ENCODE data around the gene ZNRF3.
"Not testable (repeated sequence)": the region's sequence is repeated elsewhere in the genome, so short reads cannot be mapped to it uniquely, and the experiment has no call there.

ZNRF3 gene

DNA sequence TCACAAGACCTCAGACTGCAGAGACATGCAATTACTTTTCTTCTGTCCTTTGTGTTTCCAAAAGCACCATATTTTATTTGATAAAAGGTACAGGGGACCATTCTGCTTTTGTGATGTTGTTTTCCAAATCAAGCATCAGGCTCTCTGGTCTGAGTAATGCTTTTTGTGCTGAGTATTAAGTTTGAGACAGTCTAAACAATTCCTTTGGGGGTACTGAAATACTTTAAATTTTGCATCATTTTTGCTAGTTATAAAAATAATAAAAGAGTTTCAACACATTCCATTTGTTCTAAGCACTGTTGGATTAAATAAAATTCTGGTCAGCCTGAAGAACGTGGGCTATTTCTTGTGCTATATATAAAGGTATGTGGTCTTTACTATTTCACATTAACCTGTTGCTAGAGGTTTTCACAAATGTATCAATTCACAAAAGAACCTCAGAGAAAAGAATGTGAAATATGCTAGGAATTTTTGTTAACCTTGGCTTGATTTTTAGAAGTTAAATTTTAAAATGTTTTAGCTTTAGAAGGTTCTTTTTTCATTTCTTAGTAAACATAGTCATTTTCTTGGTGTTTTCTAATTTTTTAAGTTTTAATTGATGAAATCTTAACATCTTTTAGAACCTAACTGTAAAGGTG lies 116.7 kb downstream of the ZNRF3 start:
- no peak overlapping the region for H3K27ac Mint-ChIP-seq
- no peaks in the 10 kb centered on the region for H3K4me1 Mint-ChIP-seq (ENCODE audit: low read depth)
- H3K27me3 Mint-ChIP-seq: peaks cover 10% of the 10 kb centered on the region
- no peaks in the 10 kb centered on the region for H3K36me3 Mint-ChIP-seq (ENCODE audit: low read depth)
- H3K4me3 Mint-ChIP-seq: no peak overlapping the region
- no peaks in the 10 kb centered on the region for H3K9me3 Mint-ChIP-seq

- Mint-ChIP-seq H3K4me3 (no peak overlapping the region), H3K36me3 (ENCODE audit: low read depth) (no peaks in the 10 kb centered on the region), H3K9me3 (no peaks in the 10 kb centered on the region), H3K27me3 (peaks cover 16% of the 10 kb centered on the region), H3K4me1 (ENCODE audit: low read depth) (no peaks in the 10 kb centered on the region), H3K27ac (no peak overlapping the region)
Measured at GRCh38 chr22:29000641-29001040, 117.3 kb downstream of the ZNRF3 start.

DNA sequence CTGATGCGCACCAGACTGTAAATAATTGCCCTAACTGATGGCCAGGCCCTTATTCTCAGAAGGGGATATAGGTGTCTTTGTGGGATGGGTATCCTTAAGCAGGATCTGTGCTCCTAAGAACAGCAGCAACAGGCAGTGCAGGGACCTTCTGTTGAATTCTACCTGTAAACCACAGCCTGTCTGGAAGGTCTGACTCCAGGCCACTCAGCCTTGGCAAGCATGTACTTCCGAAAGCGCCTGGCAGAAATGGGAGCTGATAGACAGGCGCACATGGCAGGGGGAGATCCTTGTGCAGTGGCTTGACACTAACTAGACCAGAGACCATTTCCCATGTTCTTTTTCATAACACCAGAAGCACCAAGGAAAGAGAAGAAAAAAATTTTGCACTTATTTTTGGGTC lies 119.2 kb downstream of the ZNRF3 start:
- Mint-ChIP-seq H3K27ac (no peak overlapping the region), H3K4me1 (ENCODE audit: low read depth) (no peaks in the 10 kb centered on the region), H3K9me3 (no peaks in the 10 kb centered on the region), H3K36me3 (ENCODE audit: low read depth) (no peaks in the 10 kb centered on the region), H3K4me3 (no peak overlapping the region), H3K27me3 (peaks cover 26% of the 10 kb centered on the region)

DNA sequence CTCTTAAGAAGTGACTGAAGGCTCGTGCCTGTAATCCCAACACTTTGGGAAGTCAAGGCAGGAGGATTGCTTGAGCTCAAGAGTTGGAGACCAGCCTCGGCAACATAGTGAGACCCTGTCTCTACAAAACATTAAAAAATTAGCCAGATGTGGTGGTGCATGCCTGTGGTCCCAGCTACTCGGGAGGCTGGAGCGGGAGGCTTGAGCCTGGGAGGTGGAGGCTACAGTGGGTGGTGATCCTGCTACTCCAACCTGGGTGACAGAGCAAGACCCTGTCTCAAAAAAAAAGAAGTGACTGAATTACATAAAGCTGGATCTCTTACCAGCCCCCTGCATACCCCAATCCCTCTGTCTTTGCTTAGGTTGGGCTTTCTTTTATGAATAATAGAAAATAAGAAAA lies 120.2 kb downstream of the ZNRF3 start:
- Mint-ChIP-seq H3K4me3 (no peak overlapping the region), H3K4me1 (ENCODE audit: low read depth) (no peaks in the 10 kb centered on the region), H3K27me3 (peaks cover 30% of the 10 kb centered on the region), H3K27ac (no peak overlapping the region), H3K36me3 (ENCODE audit: low read depth) (no peaks in the 10 kb centered on the region), H3K9me3 (no peaks in the 10 kb centered on the region)

GRCh38 chr22:29003975-29004646 lies 120.7 kb downstream of the ZNRF3 start:
- H3K9me3 Mint-ChIP-seq: no peaks in the 10 kb centered on the region
- H3K4me3 Mint-ChIP-seq: no peak overlapping the region
- no peaks in the 10 kb centered on the region for H3K36me3 Mint-ChIP-seq (ENCODE audit: low read depth)
- peaks cover 32% of the 10 kb centered on the region for H3K27me3 Mint-ChIP-seq
- no peaks in the 10 kb centered on the region for H3K4me1 Mint-ChIP-seq (ENCODE audit: low read depth)
- H3K27ac Mint-ChIP-seq: no peak overlapping the region

DNA sequence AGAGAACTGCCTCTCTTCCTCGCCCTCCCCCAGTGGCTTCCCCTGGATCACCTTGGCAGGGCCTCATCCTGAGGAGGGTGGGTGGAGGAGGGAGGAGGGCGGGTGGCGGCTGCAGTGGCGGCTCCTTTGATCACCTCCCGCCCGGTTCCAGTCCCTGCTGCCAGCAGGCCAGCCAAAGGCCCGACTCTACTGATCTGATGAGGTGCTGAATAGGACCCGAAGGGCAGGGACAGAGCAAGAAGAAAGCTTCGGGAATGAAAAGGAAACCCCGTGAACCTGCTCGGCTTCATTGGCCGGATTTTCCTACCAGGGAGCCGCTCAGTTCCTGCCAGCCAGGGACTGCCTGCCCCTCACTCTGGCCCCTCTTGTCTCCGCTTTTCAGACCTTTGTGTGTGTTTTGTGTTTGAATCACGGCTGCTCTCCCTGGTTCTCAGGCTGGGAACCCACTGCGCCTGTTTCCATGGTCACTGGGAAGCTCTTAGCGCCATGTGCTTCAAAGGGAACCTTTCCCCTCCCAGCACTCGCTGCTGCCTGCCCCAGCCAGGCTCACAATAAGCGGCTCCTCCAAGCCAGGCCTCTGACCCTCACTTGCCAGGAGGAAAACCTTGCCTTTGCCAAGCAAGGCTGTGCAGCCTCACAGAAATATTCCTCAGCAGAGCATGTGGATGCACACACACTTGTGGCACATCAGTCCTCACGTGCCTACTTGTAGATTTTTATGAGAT lies 121.4 kb downstream of the ZNRF3 start:
- no peaks in the 10 kb centered on the region for H3K4me1 Mint-ChIP-seq (ENCODE audit: low read depth)
- H3K4me3 Mint-ChIP-seq: no peak overlapping the region
- H3K9me3 Mint-ChIP-seq: no peaks in the 10 kb centered on the region
- no peak overlapping the region for H3K27ac Mint-ChIP-seq
- peaks cover 35% of the 10 kb centered on the region for H3K27me3 Mint-ChIP-seq
- no peaks in the 10 kb centered on the region for H3K36me3 Mint-ChIP-seq (ENCODE audit: low read depth)

DNA sequence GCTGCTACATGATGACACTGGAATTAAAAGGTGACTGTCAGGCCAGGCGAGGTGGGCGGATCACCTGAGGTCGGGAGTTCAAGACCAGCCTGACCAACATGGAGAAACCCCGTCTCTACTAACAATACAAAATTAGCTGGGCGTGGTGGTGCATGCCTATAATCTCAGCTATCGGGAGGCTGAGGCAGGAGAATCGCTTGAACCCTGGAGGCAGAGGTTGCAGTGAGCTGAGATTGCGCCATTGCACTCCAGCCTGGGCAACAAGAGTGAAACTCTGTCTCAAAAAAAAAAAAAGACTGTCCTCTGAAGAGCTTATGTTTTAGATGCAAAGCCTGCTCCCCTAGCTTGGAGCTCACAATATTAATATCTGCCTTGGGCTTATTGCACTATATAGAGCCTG lies 122.4 kb downstream of the ZNRF3 start:
- H3K36me3 Mint-ChIP-seq (ENCODE audit: low read depth); H3K9me3 Mint-ChIP-seq; H3K4me1 Mint-ChIP-seq (ENCODE audit: low read depth): not testable (repeated sequence)

GRCh38 chr22:29006346-29006745 lies 123.0 kb downstream of the ZNRF3 start:
- no peak overlapping the region for H3K27ac Mint-ChIP-seq
- no peaks in the 10 kb centered on the region for H3K4me1 Mint-ChIP-seq (ENCODE audit: low read depth)
- no peaks in the 10 kb centered on the region for H3K36me3 Mint-ChIP-seq (ENCODE audit: low read depth)
- no peak overlapping the region for H3K4me3 Mint-ChIP-seq
- peaks cover 41% of the 10 kb centered on the region for H3K27me3 Mint-ChIP-seq
- H3K9me3 Mint-ChIP-seq: no peaks in the 10 kb centered on the region

More for the DNA sequence above, 122.4 kb downstream of the ZNRF3 start:
- H3K27ac Mint-ChIP-seq, H3K4me3 Mint-ChIP-seq: not testable (repeated sequence)
- peaks cover 41% of the 10 kb centered on the region for H3K27me3 Mint-ChIP-seq

DNA sequence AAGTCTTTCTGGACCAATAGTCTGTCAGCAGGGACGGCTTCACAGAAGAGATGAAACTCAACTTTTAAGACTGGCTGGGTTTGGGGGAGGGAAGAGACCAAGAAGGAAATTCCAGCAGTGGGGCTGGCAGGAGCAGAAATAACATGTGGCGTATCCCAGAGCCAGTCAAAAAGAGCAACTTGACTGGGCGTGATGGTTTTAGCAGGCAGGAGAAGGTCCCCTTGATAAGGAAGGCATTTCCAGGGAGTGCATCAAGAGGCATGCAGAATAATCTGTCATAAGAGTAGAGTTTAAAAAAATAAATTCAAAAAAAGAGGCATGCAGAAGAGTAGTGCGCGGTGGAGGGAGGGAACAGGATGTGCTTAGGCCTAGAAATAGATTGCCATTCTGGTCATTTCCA lies 125.8 kb downstream of the ZNRF3 start:
- Mint-ChIP-seq H3K9me3 (no peaks in the 10 kb centered on the region), H3K4me3 (no peak overlapping the region), H3K27ac (no peak overlapping the region), H3K36me3 (ENCODE audit: low read depth) (no peaks in the 10 kb centered on the region), H3K27me3 (peaks cover 37% of the 10 kb centered on the region), H3K4me1 (ENCODE audit: low read depth) (no peaks in the 10 kb centered on the region)

DNA sequence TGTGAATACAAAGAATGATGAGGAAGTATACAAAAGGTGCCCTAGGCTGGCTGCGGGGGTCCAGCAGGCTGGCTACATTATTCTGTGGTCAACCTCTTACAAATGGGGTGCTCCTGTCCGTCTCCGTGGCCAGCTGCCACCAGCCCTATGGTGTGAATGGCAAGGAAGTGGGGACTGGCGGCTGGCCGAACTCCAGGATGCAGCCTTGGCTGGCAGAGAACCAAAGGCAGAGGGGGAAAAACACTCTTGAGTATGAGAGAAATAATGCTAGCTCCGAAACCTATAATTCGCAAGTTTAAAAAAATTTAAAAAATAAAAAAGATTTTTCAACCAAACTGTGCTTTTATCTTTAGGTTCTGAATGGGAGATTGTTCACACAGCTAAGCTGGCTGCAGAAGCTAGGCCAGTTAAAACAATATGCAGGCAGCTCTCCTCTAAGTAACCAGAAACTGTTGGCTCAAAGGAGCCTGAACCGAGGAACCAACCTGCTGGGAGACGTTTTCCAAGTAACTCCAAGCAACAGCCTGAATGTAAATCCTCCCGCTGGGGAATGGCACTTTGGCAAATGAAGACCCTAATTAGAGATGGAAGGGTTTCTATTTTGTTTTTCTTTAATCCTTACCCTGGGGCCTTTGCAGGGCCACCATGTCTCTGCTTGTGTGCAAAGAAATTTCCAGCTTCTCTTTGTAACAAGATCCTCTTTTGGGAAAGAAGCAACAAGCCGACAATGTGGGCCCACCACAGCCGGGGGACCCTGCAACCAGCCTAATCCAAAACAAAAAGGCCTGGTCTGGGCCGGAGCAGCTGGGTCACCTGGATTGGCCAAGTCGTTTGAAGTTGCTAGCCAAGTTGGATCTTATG lies 128.1 kb downstream of the ZNRF3 start:
- H3K36me3 Mint-ChIP-seq (ENCODE audit: low read depth): no peaks in the 10 kb centered on the region
- H3K27ac Mint-ChIP-seq: no peak overlapping the region
- no peak overlapping the region for H3K4me3 Mint-ChIP-seq
- peaks cover 8% of the 10 kb centered on the region for H3K4me1 Mint-ChIP-seq (ENCODE audit: low read depth)
- no peaks in the 10 kb centered on the region for H3K9me3 Mint-ChIP-seq
- peaks cover 27% of the 10 kb centered on the region for H3K27me3 Mint-ChIP-seq

GRCh38 chr22:29012101-29012433 lies 128.7 kb downstream of the ZNRF3 start:
- Mint-ChIP-seq H3K4me1 (ENCODE audit: low read depth) (peaks cover 13% of the 10 kb centered on the region), H3K36me3 (ENCODE audit: low read depth) (no peaks in the 10 kb centered on the region), H3K4me3 (no peak overlapping the region), H3K9me3 (no peaks in the 10 kb centered on the region), H3K27me3 (peaks cover 21% of the 10 kb centered on the region), H3K27ac (no peak overlapping the region)

DNA sequence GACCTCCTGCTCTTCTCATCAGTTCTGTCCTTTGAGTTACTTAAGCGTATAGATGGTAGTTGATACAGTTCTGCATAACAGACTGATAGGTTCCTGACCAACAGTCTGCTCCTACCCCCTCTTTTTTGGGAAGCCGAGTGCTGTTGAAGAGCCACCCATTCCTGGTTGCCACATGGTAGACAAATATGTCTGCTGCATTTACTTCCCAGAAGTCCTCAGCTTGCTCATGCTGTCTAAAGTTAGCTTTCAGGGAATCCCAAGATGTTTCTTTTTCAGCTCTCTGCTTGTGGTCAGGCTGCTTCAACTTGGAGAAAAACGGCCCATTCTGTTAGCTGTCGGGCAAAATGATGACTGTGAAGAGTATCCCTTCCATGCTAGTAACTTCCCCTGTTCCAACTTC lies 129.6 kb downstream of the ZNRF3 start:
- Mint-ChIP-seq H3K4me1 (ENCODE audit: low read depth) (peaks cover 13% of the 10 kb centered on the region), H3K27ac (no peak overlapping the region), H3K36me3 (ENCODE audit: low read depth) (no peaks in the 10 kb centered on the region), H3K4me3 (no peak overlapping the region), H3K27me3 (peaks cover 23% of the 10 kb centered on the region), H3K9me3 (no peaks in the 10 kb centered on the region)

DNA sequence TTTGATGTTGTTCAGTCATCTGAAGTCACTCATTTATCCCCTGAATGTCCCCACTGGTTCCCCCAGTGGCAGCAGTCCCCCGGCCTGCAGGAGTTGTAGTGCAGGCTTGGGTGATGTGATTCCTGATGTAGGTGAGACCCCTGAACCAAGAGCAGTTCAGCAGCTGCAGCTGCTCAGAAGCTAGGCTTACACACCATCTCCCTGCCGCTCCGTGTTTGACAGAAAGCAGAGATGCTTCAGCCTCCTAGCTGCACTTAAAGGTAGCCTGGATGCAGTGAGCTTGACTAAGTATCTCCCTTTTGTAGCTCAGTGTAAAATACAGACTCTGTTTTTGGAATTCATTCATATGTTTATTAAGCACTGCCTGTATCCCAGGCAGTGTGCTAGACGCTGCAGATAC lies 130.9 kb downstream of the ZNRF3 start:
- Mint-ChIP-seq H3K9me3 (peaks cover 5% of the 10 kb centered on the region), H3K27me3 (peaks cover 25% of the 10 kb centered on the region), H3K4me3 (no peak overlapping the region), H3K4me1 (ENCODE audit: low read depth) (peaks cover 13% of the 10 kb centered on the region), H3K36me3 (ENCODE audit: low read depth) (no peaks in the 10 kb centered on the region), H3K27ac (no peak overlapping the region)

DNA sequence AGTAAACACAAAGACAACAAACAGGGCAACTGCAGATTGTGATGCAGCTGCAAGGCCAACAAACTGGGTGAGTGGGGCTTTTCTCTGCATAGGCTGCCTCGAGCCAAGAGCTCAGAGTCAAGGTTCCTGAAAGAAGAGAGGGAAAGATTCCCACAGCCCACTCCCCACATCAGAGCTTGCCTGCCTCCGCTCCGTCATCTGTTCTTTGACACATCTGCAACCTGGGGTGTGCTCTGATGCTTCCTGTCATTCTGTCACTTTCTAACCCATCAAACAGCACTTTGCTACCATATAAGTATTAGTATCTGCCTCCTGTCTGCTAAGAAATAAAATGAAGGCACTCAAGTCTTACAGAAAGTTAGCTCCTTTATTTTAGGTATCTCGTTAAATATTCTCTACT lies 131.4 kb downstream of the ZNRF3 start:
- Mint-ChIP-seq H3K4me1 (ENCODE audit: low read depth) (peaks cover 13% of the 10 kb centered on the region), H3K9me3 (peaks cover 5% of the 10 kb centered on the region), H3K4me3 (no peak overlapping the region), H3K27me3 (peaks cover 28% of the 10 kb centered on the region), H3K36me3 (ENCODE audit: low read depth) (no peaks in the 10 kb centered on the region), H3K27ac (no peak overlapping the region)

All from stimulated activated naive CD8-positive, alpha-beta T cell treated with anti-CD3 and anti-CD28 coated beads, Interleukin-15, Interleukin-2, amounts not matched to agents 100 ng/mL and 50 ng/mL, for 24 hours (primary cell).